Activated naive CD4-positive, alpha-beta T cell treated with anti-CD3 and anti-CD28 coated beads for 36 hours (primary cell): ENCODE measurements around the gene CNGB1. TPM values are rescaled to one million over a fixed set of nuclear protein-coding genes. Genes with fewer than 3 reads are reported as not detected.
"Not testable (repeated sequence)": the region's sequence is repeated elsewhere in the genome, so short reads cannot be mapped to it uniquely, and the experiment has no call there.

Source experiments
- CTCF ChIA-PET: fragments of 350-600 bp; sonication (Branson Sonifier 250); formaldehyde crosslinking; loops from one replicate; lab custom pipeline; 2021; ENCODE audit warnings: antibody characterized with exemption; lab: Charles Lee
- DNase-seq: peaks from one replicate; pipeline ENCODE4 v3.0.0-alpha.2; 2020
- H3K27ac Mint-ChIP-seq: one replicate; pipeline ENCODE4 v1.8.0; 2021; ENCODE audit warnings: mild to moderate bottlenecking, mixed read lengths
- H3K27me3 Mint-ChIP-seq: one replicate; pipeline ENCODE4 v1.8.0; 2021; ENCODE audit warnings: low read depth, mixed read lengths
- H3K36me3 Mint-ChIP-seq: one replicate; pipeline ENCODE4 v1.8.0; 2021; ENCODE audit warnings: low read depth, mixed read lengths
- H3K4me1 Mint-ChIP-seq: one replicate; pipeline ENCODE4 v1.8.0; 2021; ENCODE audit warnings: low read depth, mixed read lengths
- H3K4me3 Mint-ChIP-seq: one replicate; pipeline ENCODE4 v1.8.0; 2021; ENCODE audit warnings: mild to moderate bottlenecking, moderate library complexity, mixed read lengths
- H3K9me3 Mint-ChIP-seq: one replicate; pipeline ENCODE4 v1.8.0; 2021; ENCODE audit warnings: mixed read lengths
- intact Hi-C: fragments of 100-400 bp; cut with micrococcal nuclease; formaldehyde crosslinking; loops from one replicate; pipeline ENCODE4 v1.15.1; 2023
- total RNA-seq, 2 experiments: library from RNA; stranded (reverse); gene quantifications; one replicate each; pipeline ENCODE4 v1.2.3, GENCODE V29; 2021

CNGB1 gene
- total RNA-seq = not detected

GRCh38 chr16:57970970-57971369 lies at the start of gene CNGB1:
TSS of gene CNGB1 (minus strand) at chr16:57971128. CDS start at chr16:57967286, 3,842 bp downstream.
- intact Hi-C loops = no loop called here
- no peak for DNase-seq
- no peaks in the 10 kb centered on the region for H3K27me3 Mint-ChIP-seq
- H3K4me1 Mint-ChIP-seq = no peaks in the 10 kb centered on the region
- H3K9me3 Mint-ChIP-seq = no peaks in the 10 kb centered on the region
- H3K4me3 Mint-ChIP-seq = no peak within 1 kb of the TSS
- CTCF ChIA-PET = no interaction called here
- H3K27ac Mint-ChIP-seq = no peak within 1 kb of the TSS
- no peaks in the 10 kb centered on the region for H3K36me3 Mint-ChIP-seq

- Mint-ChIP-seq H3K36me3 (peaks cover 3% of the 10 kb centered on the region), H3K4me1 (peaks cover 14% of the 10 kb centered on the region), H3K9me3 (no peaks in the 10 kb centered on the region), H3K27ac (peak overlapping the region; percentile 12), H3K4me3 (no peak overlapping the region), H3K27me3 (no peaks in the 10 kb centered on the region)
- DNase-seq = no peak
- intact Hi-C loops = loop anchor here (1.0 to 10.0 kb wide), 4 partner anchors 109 to 715 kb away; partner anchors contain the start of genes CFAP20 and GOT2
- CTCF ChIA-PET = interaction anchor here (1.2 kb wide), 1 partner anchor 102 kb away, joined by 6 read pairs; no protein-coding TSS in a partner anchor
Observed at GRCh38 chr16:58019866-58020538, 49.1 kb upstream of the CNGB1 start.

- no peak for DNase-seq
- H3K27ac Mint-ChIP-seq = no peak overlapping the region
- H3K4me3 Mint-ChIP-seq = no peak overlapping the region
- no peaks in the 10 kb centered on the region for H3K27me3 Mint-ChIP-seq
- intact Hi-C loops = no loop called here
- H3K9me3 Mint-ChIP-seq = no peaks in the 10 kb centered on the region
- CTCF ChIA-PET = interaction anchor here (1.2 kb wide), 1 partner anchor 103 kb away, joined by 6 read pairs; no protein-coding TSS in a partner anchor
- H3K36me3 Mint-ChIP-seq = peaks cover 3% of the 10 kb centered on the region
- peaks cover 8% of the 10 kb centered on the region for H3K4me1 Mint-ChIP-seq
Observed at GRCh38 chr16:58018803-58019202, 47.9 kb upstream of the CNGB1 start.

- intact Hi-C loops = no loop called here
- CTCF ChIA-PET = no interaction called here
- Mint-ChIP-seq H3K9me3 (no peaks in the 10 kb centered on the region), H3K27me3 (no peaks in the 10 kb centered on the region), H3K4me1 (peaks cover 8% of the 10 kb centered on the region), H3K4me3 (no peak overlapping the region), H3K36me3 (peaks cover 9% of the 10 kb centered on the region), H3K27ac (no peak overlapping the region)
- no peak for DNase-seq
Observed at GRCh38 chr16:58016840-58017446, 46.0 kb upstream of the CNGB1 start.

- H3K36me3 Mint-ChIP-seq = peaks cover 14% of the 10 kb centered on the region
- CTCF ChIA-PET = interaction anchor here (0.6 to 2.2 kb wide), 5 partner anchors 8 to 219 kb away, joined by 3 to 8 read pairs (median 4); no protein-coding TSS in a partner anchor
- no peak overlapping the region for H3K27ac Mint-ChIP-seq
- no peak for DNase-seq
- H3K4me1 Mint-ChIP-seq = no peaks in the 10 kb centered on the region
- no peaks in the 10 kb centered on the region for H3K27me3 Mint-ChIP-seq
- no peaks in the 10 kb centered on the region for H3K9me3 Mint-ChIP-seq
- no peak overlapping the region for H3K4me3 Mint-ChIP-seq
- intact Hi-C loops = no loop called here
Observed at GRCh38 chr16:58013201-58013956, 42.5 kb upstream of the CNGB1 start.

GRCh38 chr16:58012481-58012880 lies 41.6 kb upstream of the CNGB1 start:
- Mint-ChIP-seq H3K4me3 (no peak overlapping the region), H3K9me3 (no peaks in the 10 kb centered on the region), H3K27ac (no peak overlapping the region), H3K36me3 (peaks cover 15% of the 10 kb centered on the region), H3K4me1 (no peaks in the 10 kb centered on the region), H3K27me3 (no peaks in the 10 kb centered on the region)
- CTCF ChIA-PET = interaction anchor here (2.1 to 2.2 kb wide), 2 partner anchors 7 to 113 kb away, joined by 4 to 8 read pairs; no protein-coding TSS in a partner anchor
- intact Hi-C loops = no loop called here
- no peak for DNase-seq

- H3K36me3 Mint-ChIP-seq = peaks cover 22% of the 10 kb centered on the region
- CTCF ChIA-PET = no interaction called here
- DNase-seq = no peak
- H3K4me1 Mint-ChIP-seq = no peaks in the 10 kb centered on the region
- no peak overlapping the region for H3K27ac Mint-ChIP-seq
- peaks cover under 1% of the 10 kb centered on the region for H3K9me3 Mint-ChIP-seq
- intact Hi-C loops = no loop called here
- H3K27me3 Mint-ChIP-seq = no peaks in the 10 kb centered on the region
- H3K4me3 Mint-ChIP-seq = no peak overlapping the region
Observed at GRCh38 chr16:58011652-58012051, 40.7 kb upstream of the CNGB1 start.

- H3K27me3 Mint-ChIP-seq = no peaks in the 10 kb centered on the region
- H3K4me3 Mint-ChIP-seq = no peak overlapping the region
- no peaks in the 10 kb centered on the region for H3K4me1 Mint-ChIP-seq
- H3K27ac Mint-ChIP-seq = no peak overlapping the region
- peaks cover 23% of the 10 kb centered on the region for H3K36me3 Mint-ChIP-seq
- intact Hi-C loops = no loop called here
- peaks cover 2% of the 10 kb centered on the region for H3K9me3 Mint-ChIP-seq
- CTCF ChIA-PET = interaction anchor here (0.7 to 1.0 kb wide), 3 partner anchors 10 to 477 kb away, joined by 3 to 4 read pairs (median 3); partner anchors contain the start of gene USB1
- no peak for DNase-seq
Observed at GRCh38 chr16:58010886-58011285, 40.0 kb upstream of the CNGB1 start.

- no peak for DNase-seq
- Mint-ChIP-seq H3K4me3 (no peak overlapping the region), H3K4me1 (no peaks in the 10 kb centered on the region), H3K27ac (no peak overlapping the region), H3K9me3 (peaks cover 2% of the 10 kb centered on the region), H3K36me3 (peaks cover 23% of the 10 kb centered on the region), H3K27me3 (no peaks in the 10 kb centered on the region)
- intact Hi-C loops = loop anchor here (10.0 kb wide), 2 partner anchors 545 to 625 kb away; partner anchors contain the start of gene POLR2C
- CTCF ChIA-PET = interaction anchor here (1.0 kb wide), 1 partner anchor 110 kb away, joined by 3 read pairs; no protein-coding TSS in a partner anchor
Observed at GRCh38 chr16:58009856-58010416, 39.0 kb upstream of the CNGB1 start.

GRCh38 chr16:58004736-58005135 lies 33.8 kb upstream of the CNGB1 start:
- H3K27me3 Mint-ChIP-seq, H3K4me3 Mint-ChIP-seq, H3K27ac Mint-ChIP-seq, H3K9me3 Mint-ChIP-seq, DNase-seq: not testable (repeated sequence)
- H3K4me1 Mint-ChIP-seq = peaks cover 24% of the 10 kb centered on the region
- CTCF ChIA-PET = interaction anchor here (0.8 to 4.1 kb wide), 5 partner anchors 9 to 196 kb away, joined by 3 to 15 read pairs (median 3); no protein-coding TSS in a partner anchor
- H3K36me3 Mint-ChIP-seq = peaks cover 12% of the 10 kb centered on the region
- intact Hi-C loops = loop anchor here (1.0 to 10.0 kb wide), 4 partner anchors 105 to 630 kb away; partner anchors contain the start of gene POLR2C

GRCh38 chr16:58002936-58003335 lies 32.0 kb upstream of the CNGB1 start:
- H3K9me3 Mint-ChIP-seq = peaks cover 2% of the 10 kb centered on the region
- no peak overlapping the region for H3K4me3 Mint-ChIP-seq
- DNase-seq = no peak
- H3K36me3 Mint-ChIP-seq = peaks cover 11% of the 10 kb centered on the region
- H3K27me3 Mint-ChIP-seq = no peaks in the 10 kb centered on the region
- intact Hi-C loops = loop anchor here (10.0 kb wide), 2 partner anchors 538 to 632 kb away; partner anchors contain the start of gene POLR2C
- CTCF ChIA-PET = interaction anchor here (4.1 kb wide), 1 partner anchor 103 kb away, joined by 15 read pairs; no protein-coding TSS in a partner anchor
- no peak overlapping the region for H3K27ac Mint-ChIP-seq
- peaks cover 42% of the 10 kb centered on the region for H3K4me1 Mint-ChIP-seq
